ENCODE data around the gene TTC39A.

Gene TTC39A

GRCh38 chr1:51238034-51238403 lies 92.3 kb downstream of the TTC39A start:
- ChIA-PET POLR2A (interaction anchor here (1.2 to 4.1 kb wide), 2 partner anchors 10 to 268 kb away, joined by 3 to 17 read pairs; partner anchors contain the start of gene CDKN2C), CTCF (interaction anchor here (0.5 to 0.6 kb wide), 5 partner anchors 9 to 127 kb away, joined by 3 to 6 read pairs (median 4); no protein-coding TSS in a partner anchor)
- no peak for TF ChIP-seq PKNOX1 (IDR thresholded peaks at IDR 0.05)
- no peak for TF ChIP-seq FOXK2 (IDR thresholded peaks at IDR 0.05)
- TF ChIP-seq ZNF384 (IDR thresholded peaks at IDR 0.05) = no peak
- no peak for TF ChIP-seq NFRKB (IDR thresholded peaks at IDR 0.05)
- TF ChIP-seq FOXA1 (IDR thresholded peaks at IDR 0.05) = no peak
- TF ChIP-seq TARDBP (IDR thresholded peaks at IDR 0.05) = no peak
- no peak for TF ChIP-seq LEF1 (IDR thresholded peaks at IDR 0.05; ENCODE audit: borderline replicate concordance)
- TF ChIP-seq SP1 (IDR thresholded peaks at IDR 0.05) = no peak
- no peak for TF ChIP-seq SUZ12 (IDR thresholded peaks at IDR 0.05)
- TF ChIP-seq ARNT (IDR thresholded peaks at IDR 0.05) = no peak
- DNase-seq (ENCODE audit: extremely low spot score) = no peak

GRCh38 chr1:51237351-51238033 lies 92.9 kb downstream of the TTC39A start:
- no peak for DNase-seq (ENCODE audit: extremely low spot score)
- TF ChIP-seq FOXK2 (IDR thresholded peaks at IDR 0.05) (no peak), ARNT (IDR thresholded peaks at IDR 0.05) (no peak), SP1 (IDR thresholded peaks at IDR 0.05) (no peak), ZNF384 (IDR thresholded peaks at IDR 0.05) (no peak), NFRKB (IDR thresholded peaks at IDR 0.05) (no peak), FOXA1 (IDR thresholded peaks at IDR 0.05) (no peak), FOXM1 (IDR thresholded peaks at IDR 0.05; ENCODE audit: borderline replicate concordance) (no peak), PKNOX1 (IDR thresholded peaks at IDR 0.05) (no peak), SUZ12 (IDR thresholded peaks at IDR 0.05) (no peak), LEF1 (IDR thresholded peaks at IDR 0.05; ENCODE audit: borderline replicate concordance) (no peak), L3MBTL2 (conservative IDR thresholded peaks at IDR 0.05) (no peak), CTBP1 (IDR thresholded peaks at IDR 0.05; ENCODE audit: borderline replicate concordance) (no peak), BHLHE40 (IDR thresholded peaks at IDR 0.05; ENCODE audit: borderline replicate concordance) (no peak), TARDBP (IDR thresholded peaks at IDR 0.05) (no peak), ELF4 (IDR thresholded peaks at IDR 0.05) (no peak), HDGF (IDR thresholded peaks at IDR 0.05; ENCODE audit: borderline replicate concordance) (no peak)
- ChIA-PET POLR2A (interaction anchor here (1.2 to 4.1 kb wide), 3 partner anchors 8 to 268 kb away, joined by 3 to 17 read pairs (median 6); partner anchors contain the start of gene CDKN2C), CTCF (interaction anchor here (0.6 kb wide), 2 partner anchors 9 to 13 kb away, joined by 3 to 4 read pairs; no protein-coding TSS in a partner anchor)

All from HEK293T (cell line).